Measurements from ENCODE around the gene ABI3BP. TPM values are rescaled to one million over a fixed set of nuclear protein-coding genes. Genes with fewer than 3 reads are reported as not detected.

ABI3BP gene
- total RNA-seq, 1 experiment from 2014 or later: 0.74 TPM

GRCh38 chr3:100732435-100732834, 260.8 kb downstream of the ABI3BP start:
- Mint-ChIP-seq H3K9me3 (no peaks in the 10 kb centered on the region), H3K4me1 (peaks cover 43% of the 10 kb centered on the region), H3K4me3 (no peak overlapping the region), H3K27ac (no peak overlapping the region; the same call in 1 of the 2 replicates), H3K27me3 (ENCODE audit: low read depth) (no peaks in the 10 kb centered on the region), H3K36me3 (peaks cover 36% of the 10 kb centered on the region)
- ATAC-seq: no peak
- ChIA-PET POLR2A (no interaction called here), CTCF (no interaction called here)
- no peak for DNase-seq (ENCODE audit: low spot score)
- no peak for TF ChIP-seq ZNF317 (CRISPR knock-in tag; IDR thresholded peaks at IDR 0.05; ENCODE audit: borderline replicate concordance, low read depth)
- TF ChIP-seq NR3C1 (CRISPR knock-in tag; conservative IDR thresholded peaks at IDR 0.05; ENCODE audit: low read depth): no peak
- TF ChIP-seq, protein P1, sequence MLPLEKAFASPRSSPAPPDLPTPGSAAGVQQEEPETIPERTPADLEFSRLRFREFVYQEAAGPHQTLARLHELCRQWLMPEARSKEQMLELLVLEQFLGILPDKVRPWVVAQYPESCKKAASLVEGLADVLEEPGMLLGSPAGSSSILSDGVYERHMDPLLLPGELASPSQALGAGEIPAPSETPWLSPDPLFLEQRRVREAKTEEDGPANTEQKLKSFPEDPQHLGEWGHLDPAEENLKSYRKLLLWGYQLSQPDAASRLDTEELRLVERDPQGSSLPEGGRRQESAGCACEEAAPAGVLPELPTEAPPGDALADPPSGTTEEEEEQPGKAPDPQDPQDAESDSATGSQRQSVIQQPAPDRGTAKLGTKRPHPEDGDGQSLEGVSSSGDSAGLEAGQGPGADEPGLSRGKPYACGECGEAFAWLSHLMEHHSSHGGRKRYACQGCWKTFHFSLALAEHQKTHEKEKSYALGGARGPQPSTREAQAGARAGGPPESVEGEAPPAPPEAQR (CRISPR knock-in tag; IDR thresholded peaks at IDR 0.05): no peak
- no peak for TF ChIP-seq ZNF671 (CRISPR knock-in tag; IDR thresholded peaks at IDR 0.05)
- TF ChIP-seq ZNF396 (CRISPR knock-in tag; IDR thresholded peaks at IDR 0.05; ENCODE audit: borderline replicate concordance): no peak
- TF ChIP-seq CBFB (CRISPR knock-in tag; IDR thresholded peaks at IDR 0.05; ENCODE audit: low read depth): no peak
- TF ChIP-seq, protein P2, sequence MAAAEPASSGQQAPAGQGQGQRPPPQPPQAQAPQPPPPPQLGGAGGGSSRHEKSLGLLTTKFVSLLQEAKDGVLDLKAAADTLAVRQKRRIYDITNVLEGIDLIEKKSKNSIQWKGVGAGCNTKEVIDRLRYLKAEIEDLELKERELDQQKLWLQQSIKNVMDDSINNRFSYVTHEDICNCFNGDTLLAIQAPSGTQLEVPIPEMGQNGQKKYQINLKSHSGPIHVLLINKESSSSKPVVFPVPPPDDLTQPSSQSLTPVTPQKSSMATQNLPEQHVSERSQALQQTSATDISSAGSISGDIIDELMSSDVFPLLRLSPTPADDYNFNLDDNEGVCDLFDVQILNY (CRISPR knock-in tag; IDR thresholded peaks at IDR 0.05): no peak
- no peak for TF ChIP-seq USF1 (CRISPR knock-in tag; IDR thresholded peaks at IDR 0.05)
- no peak for TF ChIP-seq NFYB (CRISPR knock-in tag; conservative IDR thresholded peaks at IDR 0.05; ENCODE audit: low read depth)
- no peak for TF ChIP-seq KAT7 (CRISPR knock-in tag; IDR thresholded peaks at IDR 0.05; ENCODE audit: borderline replicate concordance)
- TF ChIP-seq ELF4 (CRISPR knock-in tag; IDR thresholded peaks at IDR 0.05; ENCODE audit: low read depth): no peak
- TF ChIP-seq ETV6 (CRISPR knock-in tag; IDR thresholded peaks at IDR 0.05): no peak
- TF ChIP-seq AR (CRISPR knock-in tag; IDR thresholded peaks at IDR 0.05): no peak
- no peak for TF ChIP-seq USF2 (CRISPR knock-in tag; IDR thresholded peaks at IDR 0.05)
- TF ChIP-seq, protein P3, sequence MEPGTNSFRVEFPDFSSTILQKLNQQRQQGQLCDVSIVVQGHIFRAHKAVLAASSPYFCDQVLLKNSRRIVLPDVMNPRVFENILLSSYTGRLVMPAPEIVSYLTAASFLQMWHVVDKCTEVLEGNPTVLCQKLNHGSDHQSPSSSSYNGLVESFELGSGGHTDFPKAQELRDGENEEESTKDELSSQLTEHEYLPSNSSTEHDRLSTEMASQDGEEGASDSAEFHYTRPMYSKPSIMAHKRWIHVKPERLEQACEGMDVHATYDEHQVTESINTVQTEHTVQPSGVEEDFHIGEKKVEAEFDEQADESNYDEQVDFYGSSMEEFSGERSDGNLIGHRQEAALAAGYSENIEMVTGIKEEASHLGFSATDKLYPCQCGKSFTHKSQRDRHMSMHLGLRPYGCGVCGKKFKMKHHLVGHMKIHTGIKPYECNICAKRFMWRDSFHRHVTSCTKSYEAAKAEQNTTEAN (CRISPR knock-in tag; IDR thresholded peaks at IDR 0.05): no peak

DNA sequence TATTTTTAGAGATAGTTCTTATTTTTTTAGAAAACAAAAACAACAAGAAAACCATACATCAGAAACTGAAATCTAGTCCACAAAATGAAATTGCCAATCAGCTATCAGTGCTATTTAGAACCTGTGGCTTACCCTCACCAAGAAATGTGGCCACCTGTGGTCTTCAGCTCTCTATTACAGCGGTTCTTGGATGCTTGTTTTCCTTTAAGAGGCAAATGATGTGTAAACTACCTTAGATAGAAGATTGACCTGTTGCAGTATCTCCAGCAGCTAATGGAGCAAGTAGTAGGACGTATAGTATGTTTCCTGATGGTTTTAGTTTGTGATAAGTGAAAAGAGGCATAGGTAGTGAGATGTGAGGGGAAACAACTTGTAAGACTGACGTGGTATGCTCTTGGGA, 262.7 kb downstream of the ABI3BP start:
- ChIA-PET CTCF (interaction anchor here (0.7 kb wide), 1 partner anchor 267 kb away, joined by 3 read pairs; no protein-coding TSS in a partner anchor), POLR2A (interaction anchor here (1.4 kb wide), 1 partner anchor 21 kb away, joined by 3 read pairs; no protein-coding TSS in a partner anchor)
- DNase-seq (ENCODE audit: low spot score) (no peak), ATAC-seq (peak; percentile 44)
- no peak for TF ChIP-seq FOXJ3 (CRISPR knock-in tag; IDR thresholded peaks at IDR 0.05; ENCODE audit: borderline replicate concordance)
- H3K4me1 Mint-ChIP-seq: peaks cover 25% of the 10 kb centered on the region
- H3K27ac Mint-ChIP-seq: 0 out of 2 replicates have a peak overlapping the region, but pooled peaks have one; percentile 1
- H3K36me3 Mint-ChIP-seq: peaks cover 36% of the 10 kb centered on the region
- H3K4me3 Mint-ChIP-seq: no peak overlapping the region
- H3K27me3 Mint-ChIP-seq (ENCODE audit: low read depth): no peaks in the 10 kb centered on the region
- no peaks in the 10 kb centered on the region for H3K9me3 Mint-ChIP-seq
